ENCODE data around the gene CFAP54. TPM values are rescaled to one million over a fixed set of nuclear protein-coding genes. Genes with fewer than 3 reads are reported as not detected.
"Not testable (repeated sequence)": the region's sequence is repeated elsewhere in the genome, so short reads cannot be mapped to it uniquely, and the experiment has no call there.

Gene CFAP54, protein sequence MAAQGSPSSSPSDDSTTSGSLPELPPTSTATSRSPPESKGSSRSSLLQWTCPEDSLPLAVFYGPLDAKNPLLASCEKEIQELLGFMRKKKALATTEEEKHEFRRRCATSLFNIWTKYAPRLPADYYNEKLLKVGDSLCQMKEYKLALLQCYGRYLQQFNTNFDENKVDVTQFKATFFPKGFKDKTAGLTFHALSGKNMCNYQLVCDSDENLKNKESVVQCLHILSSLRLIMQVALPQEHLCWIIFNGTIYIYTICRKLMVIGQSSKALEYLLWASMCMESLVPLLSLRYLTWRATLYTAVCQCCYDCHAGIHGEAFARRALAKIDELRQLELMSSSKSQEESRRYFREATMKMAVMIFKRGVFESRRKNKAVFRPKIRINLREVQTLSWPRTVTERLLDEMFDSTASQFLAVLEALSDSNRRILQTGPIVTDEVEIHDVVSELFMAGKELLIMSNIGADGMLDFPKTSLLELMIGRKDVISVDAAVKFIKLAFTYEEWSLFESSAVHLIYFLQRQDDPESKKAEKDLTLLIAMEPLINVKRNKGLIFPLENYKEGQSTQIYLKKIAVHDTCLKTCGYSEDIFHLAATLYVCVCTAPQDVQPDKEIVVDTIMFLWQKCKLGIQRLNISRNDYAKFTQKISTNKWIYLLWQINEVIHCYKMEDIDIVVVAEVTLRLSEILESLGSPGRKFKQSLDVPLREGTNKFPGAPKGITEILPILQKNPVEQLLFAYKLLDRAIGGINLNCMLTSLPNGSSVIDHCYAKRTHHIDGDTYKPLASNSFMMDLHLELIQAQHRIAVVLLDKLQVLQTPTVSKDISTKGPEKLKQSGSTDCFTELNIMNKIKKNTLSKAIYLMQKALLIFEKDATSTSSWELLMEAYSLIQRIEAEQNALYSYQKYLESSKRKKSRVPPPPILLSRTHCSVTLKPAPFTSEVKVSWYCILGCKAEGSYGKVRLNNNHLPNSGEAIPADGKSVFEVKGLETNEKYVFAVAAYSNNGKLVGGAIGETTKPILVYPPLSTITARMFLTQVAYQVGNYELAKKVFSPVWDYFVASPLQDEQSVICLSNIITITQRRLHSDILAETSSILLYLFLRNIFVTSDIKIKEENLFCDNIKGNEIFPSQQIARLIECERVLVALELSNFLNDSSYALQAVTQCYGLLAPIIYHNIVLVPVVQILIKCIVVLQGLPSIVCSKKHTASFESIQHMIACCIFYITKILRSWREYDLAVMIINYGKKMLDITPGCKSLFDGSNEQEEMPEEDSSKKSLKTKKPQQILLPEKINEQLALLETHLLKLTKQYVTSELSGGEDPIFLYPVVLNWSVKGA (N-terminal part only)
- 1.2 TPM for total RNA-seq

DNA sequence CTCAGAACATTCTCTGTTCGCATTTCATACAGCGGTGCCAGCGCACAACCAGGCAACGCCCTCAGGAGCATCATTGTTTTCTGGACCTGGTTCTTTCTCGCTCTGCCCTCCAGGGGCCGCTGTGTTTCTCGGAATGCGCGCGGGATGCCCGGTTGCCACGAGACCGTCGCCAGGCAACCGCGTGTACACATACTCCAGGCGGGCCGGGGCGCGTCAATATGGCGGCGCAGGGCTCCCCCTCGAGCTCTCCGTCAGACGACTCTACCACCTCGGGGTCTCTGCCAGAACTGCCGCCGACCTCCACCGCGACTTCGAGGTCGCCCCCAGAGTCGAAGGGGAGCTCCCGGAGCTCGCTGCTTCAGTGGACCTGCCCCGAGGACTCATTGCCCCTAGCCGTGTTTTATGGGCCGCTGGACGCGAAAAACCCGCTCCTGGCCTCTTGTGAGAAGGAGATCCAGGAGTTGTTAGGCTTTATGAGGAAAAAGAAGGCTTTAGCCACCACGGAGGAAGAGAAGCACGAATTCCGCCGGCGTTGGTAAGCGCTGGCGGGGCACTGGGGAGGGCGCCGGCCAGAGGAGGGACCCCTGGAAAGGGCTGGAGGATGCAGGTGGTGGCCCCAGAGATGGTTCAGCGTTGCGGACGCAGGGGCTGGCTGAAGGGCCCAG, at the start of gene CFAP54:
Gene CFAP54, plus strand, starts transcription at position 186 of the 665 bp plus-strand sequence. Its CDS starts 33 bp downstream, at position 219.
- intact Hi-C loops (cut with DNase I): loop anchor here (10.0 kb wide), 1 partner anchor 285 kb away; no protein-coding TSS in a partner anchor
- peak; percentile 99 for ATAC-seq
- peak; percentile 95 for DNase-seq (ENCODE audit: low spot score)

DNA sequence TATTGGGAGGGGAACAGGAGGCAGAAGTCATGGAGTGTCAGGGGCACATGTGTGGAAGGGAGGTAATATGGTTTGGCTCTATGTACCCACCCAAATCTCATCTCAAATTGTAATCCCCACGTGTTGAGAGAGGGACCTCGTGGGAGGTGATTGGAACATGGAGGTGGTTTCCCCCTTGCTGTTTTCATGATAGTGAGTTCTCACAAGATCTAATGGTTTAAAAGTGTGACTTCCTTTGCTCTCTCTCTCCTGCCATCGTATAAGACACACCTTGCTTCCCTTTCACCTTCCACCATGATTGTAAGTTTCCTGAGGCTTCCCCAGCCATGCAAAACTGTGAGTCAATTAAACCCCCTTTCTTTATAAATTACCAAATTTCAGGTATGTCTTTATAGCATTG, 47.6 kb upstream of the CFAP54 start:
- ATAC-seq (no peak), DNase-seq (ENCODE audit: low spot score) (no peak)
- intact Hi-C loops (cut with DNase I): no loop called here

DNA sequence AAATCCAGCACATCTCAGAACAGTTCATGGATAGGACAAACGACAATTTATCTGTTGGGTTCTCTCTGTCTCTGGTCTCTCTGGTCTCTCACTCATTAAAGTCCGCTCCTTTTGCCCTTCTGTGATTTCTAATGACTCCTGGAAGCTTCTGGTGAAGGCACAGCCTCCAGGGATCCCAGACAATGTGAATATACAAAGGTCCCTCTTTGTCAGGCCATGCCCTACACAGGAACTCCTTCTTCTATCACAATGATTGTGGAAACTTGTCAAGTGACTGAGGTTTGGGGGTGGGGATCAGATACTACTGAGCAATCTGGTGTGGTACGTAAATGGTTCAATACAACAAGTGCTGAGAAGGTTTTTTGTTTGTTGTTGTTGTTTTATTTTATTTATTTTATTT, 46.5 kb upstream of the CFAP54 start:
- ATAC-seq (no peak), DNase-seq (ENCODE audit: low spot score) (no peak)
- intact Hi-C loops (cut with DNase I): no loop called here

DNA sequence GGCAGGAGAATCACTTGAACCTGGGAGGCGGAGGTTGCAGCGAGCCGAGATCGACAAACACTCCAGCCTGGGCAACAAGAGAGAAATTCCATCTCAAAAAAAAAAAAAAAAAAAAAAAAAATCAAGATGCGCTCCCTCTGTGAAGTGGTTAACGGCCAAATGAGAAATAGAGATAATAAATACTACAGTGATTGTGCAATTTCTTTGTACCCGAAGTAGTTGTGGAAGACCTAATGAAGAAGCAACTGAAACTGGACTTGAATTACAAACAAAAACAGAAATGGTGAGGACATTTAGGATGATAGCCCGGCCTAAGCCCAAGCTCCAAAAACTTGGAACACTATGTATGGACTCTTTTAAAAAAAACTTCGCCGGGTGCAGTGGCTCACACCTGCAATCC, 45.0 kb upstream of the CFAP54 start:
- intact Hi-C loops (cut with DNase I): no loop called here
- ATAC-seq (no peak), DNase-seq (ENCODE audit: low spot score) (no peak)

DNA sequence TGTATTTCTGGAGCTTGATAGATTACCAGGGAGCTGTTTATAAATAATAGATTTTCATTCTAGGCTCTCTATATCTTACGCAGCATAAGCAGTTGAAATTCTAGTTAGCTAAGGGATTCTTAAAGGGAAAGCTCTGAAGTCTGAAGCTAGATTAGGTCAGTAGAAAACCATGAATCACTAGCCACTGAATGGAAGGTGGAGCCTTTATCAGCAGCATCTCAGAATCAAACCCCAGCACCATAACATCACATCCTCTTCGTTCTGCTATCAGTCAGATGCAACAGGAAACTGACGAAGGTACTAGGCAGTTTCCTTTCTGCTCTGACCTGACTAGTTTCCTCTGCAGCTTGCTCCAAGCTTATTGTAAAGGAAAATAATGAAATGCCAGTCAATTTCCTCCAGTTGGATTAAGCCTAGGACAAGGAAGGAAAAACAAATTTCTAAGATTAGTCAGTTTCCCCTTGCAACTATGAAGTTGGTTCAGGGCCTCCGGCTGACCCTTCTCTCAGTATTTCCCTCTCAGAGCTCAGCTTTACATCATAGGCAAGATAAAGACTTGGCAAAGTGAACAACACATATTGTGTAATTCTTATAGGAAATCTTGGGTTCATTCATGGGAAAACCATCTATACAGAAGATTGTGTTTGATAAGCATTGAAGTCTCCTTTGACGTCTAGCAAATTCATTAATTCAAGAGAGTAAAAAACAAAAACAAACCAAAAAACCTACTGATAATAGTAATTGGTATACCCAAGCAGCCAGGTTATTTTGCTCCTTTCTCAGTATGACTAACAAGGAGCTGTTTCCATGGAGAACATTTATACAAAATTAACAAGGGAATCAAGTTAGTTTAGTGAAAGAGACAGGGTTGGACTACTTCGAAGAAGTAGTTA, 43.4 kb upstream of the CFAP54 start:
- no peak for DNase-seq (ENCODE audit: low spot score)
- intact Hi-C loops (cut with DNase I): no loop called here
- peak; percentile 64 for ATAC-seq

DNA sequence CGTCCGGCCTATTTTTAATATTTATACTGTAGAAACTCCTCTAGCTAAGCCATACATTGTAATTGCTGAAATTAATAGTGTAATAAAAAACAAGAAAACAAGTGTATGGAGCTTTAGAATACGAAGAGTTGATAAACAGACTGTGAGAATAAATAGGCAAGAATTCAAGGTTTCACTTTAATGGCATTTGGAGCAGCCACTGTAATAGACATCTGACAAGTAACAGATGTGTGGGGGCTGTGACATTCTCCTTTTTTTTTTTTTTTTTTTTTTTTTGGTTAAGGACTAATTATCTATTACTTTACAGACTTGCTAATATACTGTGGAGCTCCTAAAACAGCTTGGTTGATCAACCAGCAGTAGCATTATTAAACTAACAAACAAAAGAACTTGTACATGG, 42.1 kb upstream of the CFAP54 start:
- intact Hi-C loops (cut with DNase I): no loop called here
- ATAC-seq: no peak

DNA sequence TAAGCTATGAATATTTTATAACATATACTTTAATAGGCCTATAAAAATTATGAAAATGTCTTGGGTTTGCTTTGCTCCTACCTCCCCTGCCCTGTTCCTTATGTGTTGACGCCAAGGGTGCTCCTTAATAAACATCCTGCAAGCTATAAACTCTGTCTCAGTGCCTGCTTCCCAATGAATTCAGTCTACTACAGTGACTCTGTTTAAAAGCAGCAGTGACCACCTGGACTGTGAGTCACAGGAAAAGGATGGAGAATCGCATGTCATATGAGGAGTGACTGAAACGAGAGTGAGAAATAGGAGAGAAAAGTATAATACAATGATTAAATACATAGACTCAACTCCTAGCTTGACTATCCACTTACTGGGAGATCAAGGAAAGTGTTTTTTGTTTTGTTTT, 41.1 kb upstream of the CFAP54 start:
- intact Hi-C loops (cut with DNase I): no loop called here
- ATAC-seq: no peak
- DNase-seq (ENCODE audit: low spot score): no peak

More for the DNA sequence above, 42.1 kb upstream of the CFAP54 start:
- DNase-seq (ENCODE audit: low spot score): no peak

DNA sequence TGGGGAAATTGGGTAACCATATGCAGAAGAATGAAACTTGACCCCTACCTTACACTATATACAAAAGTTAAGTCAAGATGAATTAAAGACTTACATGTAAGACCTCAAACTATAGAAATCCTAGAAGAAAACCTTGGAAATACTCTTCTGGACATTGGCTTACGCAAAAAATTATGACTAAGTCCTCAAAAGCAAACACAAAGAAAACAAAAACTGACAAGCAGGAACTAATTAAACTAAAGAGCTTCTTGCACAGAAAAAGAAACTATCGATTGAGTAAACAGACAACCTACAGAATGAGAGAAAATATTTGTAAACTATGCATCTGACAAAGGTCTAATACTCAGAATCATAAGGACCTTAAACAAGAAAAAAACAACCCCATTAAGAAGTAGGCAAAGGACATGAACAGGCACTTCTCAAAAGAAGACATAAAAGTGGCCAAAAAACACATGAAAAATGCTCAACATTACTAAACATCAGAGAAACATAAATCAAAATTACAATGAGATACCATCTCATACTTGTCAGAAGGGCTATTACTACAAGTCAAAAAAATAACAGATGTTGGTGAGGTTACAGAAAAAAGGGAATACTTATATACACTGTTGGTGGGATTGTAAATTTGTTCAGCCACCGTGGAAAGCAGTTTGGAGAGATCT, 37.0 kb upstream of the CFAP54 start:
- ATAC-seq: no peak
- intact Hi-C loops (cut with DNase I): no loop called here
- no peak for DNase-seq (ENCODE audit: low spot score)

DNA sequence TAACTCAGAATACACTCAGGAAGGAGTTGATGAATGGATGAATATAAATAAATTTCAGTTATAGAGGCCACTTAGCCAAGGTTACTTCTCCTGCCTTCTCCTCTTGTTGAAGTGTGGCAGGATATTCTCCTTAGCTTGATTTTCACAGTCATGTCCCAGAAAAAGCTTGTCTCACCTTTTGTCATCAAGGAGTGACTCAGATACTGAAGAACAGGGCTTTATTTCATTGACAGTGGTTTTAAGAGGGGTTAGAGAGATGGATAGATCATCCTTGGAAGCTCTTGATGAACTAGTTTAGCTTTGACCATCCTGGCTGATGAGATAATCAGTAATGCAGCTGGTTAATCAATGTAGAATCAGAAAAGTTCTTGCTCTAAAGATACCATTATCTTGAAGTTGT, 35.0 kb upstream of the CFAP54 start:
- DNase-seq (ENCODE audit: low spot score) (no peak), ATAC-seq (no peak)
- intact Hi-C loops (cut with DNase I): no loop called here

DNA sequence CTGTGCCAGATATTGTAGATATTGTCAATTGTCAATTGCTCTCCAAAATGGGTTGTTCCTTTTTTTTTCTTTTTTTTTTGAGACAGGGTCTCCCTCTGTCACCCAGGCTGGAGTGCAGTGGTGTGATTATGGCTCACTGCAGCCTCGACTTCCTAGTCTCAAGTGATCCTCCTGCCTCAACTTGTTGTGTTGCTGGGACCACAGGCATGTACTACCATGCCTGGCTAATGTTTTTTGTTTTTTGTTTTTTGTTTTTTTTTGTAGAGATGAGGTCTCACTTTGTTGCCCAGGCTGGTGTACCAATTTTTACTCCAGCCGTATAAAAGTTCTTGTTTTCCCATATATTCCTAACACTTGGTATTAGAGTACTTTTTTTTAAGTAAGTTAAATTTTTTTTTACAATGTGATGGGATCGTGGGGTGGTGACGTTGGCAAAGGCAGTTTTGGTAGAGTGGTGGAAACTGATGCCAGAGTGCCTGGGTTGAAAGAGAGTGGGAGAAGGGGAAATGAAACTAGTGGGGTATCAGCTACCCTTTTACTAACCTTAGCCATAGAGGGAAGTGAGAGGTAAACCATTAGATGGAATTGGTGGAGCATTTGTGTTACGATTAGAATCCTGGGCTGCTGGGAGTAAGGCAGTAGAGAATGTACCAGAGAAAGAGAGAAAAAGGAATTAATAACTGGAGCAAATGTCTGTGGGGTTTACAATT, 33.0 kb upstream of the CFAP54 start:
- ATAC-seq: no peak
- no peak for DNase-seq (ENCODE audit: low spot score)
- intact Hi-C loops (cut with DNase I): no loop called here

DNA sequence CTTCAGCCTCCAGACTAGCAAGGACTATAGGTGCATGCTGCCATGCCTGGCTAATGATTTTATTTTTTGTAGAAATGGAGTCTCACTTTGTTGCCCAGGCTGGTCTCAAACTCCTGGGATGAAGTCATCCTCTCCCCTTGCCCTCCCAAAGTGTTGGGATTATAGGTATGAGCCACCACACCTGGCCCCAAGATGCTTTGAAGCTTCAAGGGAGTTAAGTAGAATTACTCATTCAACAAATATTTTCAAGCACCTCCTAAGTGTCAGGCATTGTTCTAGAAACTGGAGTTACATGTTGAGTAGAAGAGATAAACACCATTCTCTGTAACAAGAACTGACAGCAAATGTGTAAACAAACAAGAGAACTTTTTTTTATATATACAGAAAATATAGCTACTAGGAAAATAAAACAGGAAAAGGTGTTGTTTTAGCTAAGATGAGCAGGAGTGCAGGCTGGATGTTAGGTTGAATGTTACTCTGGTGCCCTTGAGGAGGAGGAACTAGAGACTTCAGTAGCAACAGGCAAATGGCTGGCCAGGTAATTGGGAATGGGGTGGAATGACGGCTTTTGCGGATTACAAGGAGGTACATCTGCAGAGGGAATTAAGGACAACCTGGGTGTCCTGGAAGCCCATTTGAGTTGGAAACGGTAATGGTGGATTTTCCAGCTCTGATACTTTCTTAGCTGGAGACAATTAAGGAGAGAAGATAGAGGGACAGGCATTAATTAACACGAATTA, 32.0 kb upstream of the CFAP54 start:
- ATAC-seq: no peak
- DNase-seq (ENCODE audit: low spot score): no peak
- intact Hi-C loops (cut with DNase I): no loop called here

DNA sequence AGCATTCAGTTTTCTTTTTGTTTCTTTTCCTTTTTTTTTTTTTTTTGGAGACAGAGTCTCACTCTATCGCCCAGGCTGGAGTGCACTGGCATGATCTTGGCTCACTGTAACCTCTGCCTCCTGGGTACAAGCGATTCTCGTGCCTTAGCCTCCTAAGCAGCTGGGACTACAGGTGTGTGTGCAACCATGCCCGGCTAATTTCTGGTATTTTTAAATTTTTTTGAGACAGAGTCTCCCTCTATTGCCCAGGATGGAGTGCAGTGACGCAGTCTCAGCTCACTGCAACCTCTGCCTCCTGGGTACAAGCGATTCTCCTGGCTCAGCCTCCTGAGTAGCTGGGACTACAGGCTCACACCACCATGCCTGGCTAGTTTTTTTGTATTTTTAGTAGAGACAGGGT, 30.1 kb upstream of the CFAP54 start:
- ATAC-seq; intact Hi-C loops (cut with DNase I); DNase-seq (ENCODE audit: low spot score): not testable (repeated sequence)

DNA sequence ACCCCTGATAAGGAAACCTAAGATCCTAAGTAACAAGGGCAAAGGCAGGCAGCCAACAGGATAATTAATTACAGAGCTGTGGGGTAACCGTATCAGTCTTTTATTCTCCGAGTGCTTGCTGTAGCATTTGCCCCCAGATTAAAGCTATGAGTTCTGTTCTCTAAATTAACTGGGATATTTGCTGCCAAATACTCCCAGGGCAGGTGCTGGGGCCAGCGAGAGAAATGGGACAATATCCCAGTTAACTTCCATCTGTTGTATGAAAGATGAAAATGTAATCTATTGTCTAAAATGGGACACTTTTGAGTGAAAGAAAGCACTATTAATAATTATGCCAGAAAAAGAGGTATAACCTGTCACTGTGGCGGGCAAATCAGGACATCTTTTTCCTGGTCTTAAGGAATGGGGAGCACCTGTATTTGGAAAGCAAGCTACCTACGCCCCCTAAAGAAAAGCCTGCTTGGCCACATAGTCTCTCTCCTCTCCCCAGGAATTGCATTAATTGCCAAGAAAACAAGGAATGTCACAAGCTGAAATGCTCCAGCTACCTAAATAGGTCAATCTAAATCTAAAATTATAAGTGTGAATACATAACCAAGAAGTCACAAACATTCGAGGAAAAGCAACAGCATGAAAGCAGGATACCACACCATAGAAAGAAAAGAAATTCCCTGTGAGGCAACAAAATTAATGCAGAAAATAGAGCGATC, 26.7 kb upstream of the CFAP54 start:
- intact Hi-C loops (cut with DNase I): no loop called here
- no peak for DNase-seq (ENCODE audit: low spot score)
- ATAC-seq: no peak

DNA sequence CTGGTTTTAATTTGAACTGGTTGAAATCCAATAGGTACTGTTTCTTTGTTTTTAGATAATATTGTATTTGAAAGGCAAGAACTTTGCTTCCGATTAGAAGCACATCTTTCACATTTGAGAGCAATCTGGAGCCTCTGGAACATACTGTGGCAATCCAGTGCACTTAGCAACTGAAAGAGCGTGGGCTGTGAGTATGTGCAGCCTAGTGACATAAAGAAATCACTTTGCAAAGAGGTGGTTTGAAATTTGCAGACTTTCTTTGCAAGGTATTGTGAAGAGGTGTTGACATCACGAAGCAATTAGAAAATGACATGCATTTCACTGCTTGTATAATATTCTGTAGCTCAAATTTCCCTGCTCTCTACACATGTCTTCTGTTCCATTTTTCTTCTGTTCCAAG, 23.5 kb upstream of the CFAP54 start:
- ATAC-seq (no peak), DNase-seq (ENCODE audit: low spot score) (no peak)
- intact Hi-C loops (cut with DNase I): no loop called here

DNA sequence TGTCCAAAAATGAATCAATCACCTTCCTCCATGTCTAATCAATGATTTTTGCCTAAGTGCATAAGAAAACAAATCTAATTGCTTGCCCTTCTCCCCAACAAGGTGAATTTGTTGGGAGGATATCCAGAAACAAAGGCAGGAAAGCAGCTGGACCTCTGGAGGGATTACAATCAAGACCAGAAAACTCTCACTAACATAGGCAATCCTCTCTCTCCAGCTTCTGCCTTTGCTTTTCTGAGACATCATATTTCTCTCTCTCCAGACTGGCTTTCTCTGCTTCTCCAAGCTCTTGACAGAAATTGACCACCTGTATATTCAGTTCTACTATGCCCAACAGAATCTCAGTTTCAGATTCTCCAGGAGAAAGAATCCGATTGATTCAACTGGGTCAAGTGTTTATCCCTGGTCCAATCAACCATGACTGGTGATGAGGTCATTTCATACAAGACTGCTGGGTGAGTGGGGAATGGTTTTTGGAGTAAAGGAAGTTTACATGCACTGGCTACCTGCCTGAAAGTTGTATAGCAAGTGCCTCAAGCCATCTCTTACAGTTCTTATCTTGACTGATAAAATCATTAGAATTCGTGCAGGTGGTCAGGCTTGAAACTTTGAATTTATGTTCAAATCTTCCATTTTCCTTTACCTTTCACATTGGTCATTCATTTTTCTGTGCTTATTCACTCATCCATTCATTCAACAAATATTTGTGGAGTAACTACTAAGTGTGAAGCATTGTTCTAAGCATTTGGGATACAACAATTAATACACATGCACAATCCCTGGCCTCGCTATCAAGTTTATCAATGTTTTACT, 22.2 kb upstream of the CFAP54 start:
- no peak for ATAC-seq
- intact Hi-C loops (cut with DNase I): no loop called here
- DNase-seq (ENCODE audit: low spot score): no peak
